GM19468 (cell line): ENCODE data around the gene KIAA0825.

Source experiments
- ATAC-seq: cut with Tn5 transposase; IDR thresholded peaks from one replicate; pipeline ENCODE4 v1.9.1; 2021; ENCODE audit warnings: mild to moderate bottlenecking, moderate library complexity, moderate number of reproducible peaks; ENCODE audit not compliant: unreplicated experiment; ENCODE audit errors: extremely low read depth

Gene KIAA0825

GRCh38 chr5:94618493-94619328 is at the start of gene KIAA0825, which contains the start of gene SLF1:
KIAA0825 (minus strand) TSS chr5:94618604; CDS start chr5:94537126, 81,478 bp downstream.
SLF1 (plus strand) TSS chr5:94618669; CDS start chr5:94628811, 10,142 bp downstream.
- ATAC-seq, result peak; percentile 95

DNA sequence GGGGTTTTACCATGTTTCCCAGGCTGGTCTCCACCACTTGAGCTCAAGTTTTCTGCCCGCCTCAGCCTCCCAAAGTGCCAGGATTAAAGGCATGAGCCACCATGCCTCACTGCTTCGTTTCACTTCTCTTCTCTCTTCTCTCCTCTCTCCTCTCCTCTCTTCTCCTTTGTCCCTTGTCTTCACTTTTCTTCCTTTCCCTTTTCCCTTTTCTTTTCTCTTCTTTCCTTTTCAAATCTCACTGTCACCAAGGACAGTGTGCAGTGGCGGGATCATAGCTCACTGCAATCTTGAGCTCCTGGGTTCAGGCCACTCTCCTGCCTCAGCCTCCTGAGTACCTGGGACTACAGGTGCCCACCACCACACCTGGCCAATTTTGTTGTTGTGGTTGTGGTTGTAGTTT is 49.5 kb upstream of the KIAA0825 start:
- ATAC-seq, result no peak

DNA sequence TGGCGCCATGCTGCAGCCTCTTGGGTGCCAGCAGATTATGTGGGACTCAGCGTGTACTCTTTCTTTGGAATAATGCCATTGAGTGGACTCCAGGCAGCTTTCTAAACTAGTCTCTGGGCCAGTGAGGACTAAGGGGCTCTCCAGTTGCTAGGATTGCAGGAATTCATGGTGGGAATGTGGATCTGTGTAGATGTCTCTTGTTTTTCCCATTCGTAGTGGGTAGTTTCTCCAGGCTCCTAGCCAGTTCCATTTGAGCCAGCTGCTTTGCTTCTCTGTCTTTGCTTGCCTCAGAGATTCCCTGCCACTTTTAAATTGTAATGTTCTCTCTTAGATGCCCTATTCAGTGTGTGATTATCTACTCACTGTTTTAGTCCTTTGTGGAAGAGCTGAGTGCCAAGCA is 42.7 kb upstream of the KIAA0825 start:
- no peak for ATAC-seq

DNA sequence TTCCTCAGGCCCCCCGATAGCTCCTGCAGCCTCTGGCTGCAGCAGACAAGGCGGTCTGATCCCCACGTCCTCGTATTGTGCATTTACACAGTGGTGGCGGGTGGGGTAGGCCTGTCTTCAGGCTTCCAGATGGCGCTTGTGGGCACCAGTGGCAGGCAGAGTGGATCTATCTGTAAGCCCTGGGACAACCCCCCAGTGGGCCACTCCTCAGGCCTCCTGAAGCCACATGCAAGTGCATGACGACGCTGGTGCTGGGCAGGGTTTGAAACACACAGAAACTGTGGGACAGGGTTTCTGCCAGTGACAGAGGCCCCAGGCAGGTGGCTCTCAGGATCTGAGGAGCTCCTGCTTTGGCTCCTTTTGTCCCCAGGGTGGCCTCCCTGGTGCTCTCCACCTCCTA is 42.1 kb upstream of the KIAA0825 start:
- ATAC-seq, result no peak

- ATAC-seq, result no peak
Measured at GRCh38 chr5:94658272-94658671, 39.9 kb upstream of the KIAA0825 start.

GRCh38 chr5:94649874-94650273 is 31.5 kb upstream of the KIAA0825 start:
- no peak for ATAC-seq

GRCh38 chr5:94646758-94647157 is 28.4 kb upstream of the KIAA0825 start:
- ATAC-seq, result no peak

GRCh38 chr5:94645053-94645452 is 26.6 kb upstream of the KIAA0825 start:
- ATAC-seq, result no peak

DNA sequence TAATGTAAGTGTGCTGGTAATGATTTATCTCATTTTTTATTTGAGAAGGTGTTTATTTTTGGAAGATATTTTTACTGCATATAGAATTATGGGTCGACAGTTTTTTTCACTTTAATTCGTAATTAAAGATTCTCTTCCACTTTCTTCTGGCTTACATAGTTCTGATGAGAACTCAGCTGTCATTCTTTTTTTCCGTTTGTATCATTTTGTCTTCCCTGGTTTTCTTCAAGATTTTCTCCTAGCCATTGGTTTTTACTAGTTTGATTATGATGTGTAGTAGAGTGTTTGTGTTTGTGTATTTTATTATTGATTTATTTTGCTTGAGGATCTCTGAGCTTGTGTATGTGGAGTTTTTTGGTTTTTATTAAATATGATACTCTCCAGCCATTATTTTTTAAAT is 21.8 kb upstream of the KIAA0825 start:
- ATAC-seq, result no peak

- peak; percentile 94 for ATAC-seq
Measured at GRCh38 chr5:94632024-94632423, 13.6 kb upstream of the KIAA0825 start.

DNA sequence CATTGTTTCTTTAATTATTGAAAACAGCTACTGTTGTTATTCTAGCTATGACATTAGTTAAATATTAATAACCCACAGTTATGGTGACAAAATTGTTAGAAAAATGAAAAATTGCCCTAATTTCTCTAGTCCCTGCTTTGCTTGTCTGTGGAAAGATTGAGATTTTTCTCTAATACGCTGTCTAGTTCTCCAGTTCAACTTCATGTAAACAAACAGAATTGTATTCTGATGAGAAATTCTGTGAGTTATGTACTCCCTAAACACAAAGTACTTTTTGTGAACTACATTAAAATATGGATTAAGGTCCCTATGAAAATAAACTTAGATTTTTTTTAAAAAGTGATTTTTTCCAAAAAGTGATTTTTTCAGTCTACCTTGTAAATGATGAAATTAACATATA is 8.8 kb upstream of the KIAA0825 start:
- ATAC-seq, result no peak

GRCh38 chr5:94623877-94624276 is 5.5 kb upstream of the KIAA0825 start:
- no peak for ATAC-seq

DNA sequence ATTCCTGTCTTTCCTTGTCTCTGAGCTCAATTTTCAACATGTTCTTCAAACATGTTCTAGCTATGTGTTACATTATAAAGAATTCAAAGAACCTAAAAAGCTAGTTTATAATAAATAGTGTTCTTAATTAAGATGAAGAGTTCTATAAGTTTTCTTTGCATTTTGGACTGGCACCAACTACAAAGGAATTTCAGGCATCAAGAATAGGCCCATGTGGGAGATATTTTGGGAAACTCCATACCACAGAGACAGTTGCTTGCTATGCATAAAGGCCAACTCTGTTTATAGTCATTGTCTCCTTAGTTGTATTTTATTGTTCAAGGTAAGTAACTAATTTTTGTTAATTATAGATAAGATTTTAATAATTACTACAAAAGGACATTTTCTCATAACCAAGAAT is 4.6 kb upstream of the KIAA0825 start:
- ATAC-seq, result no peak

GRCh38 chr5:94621763-94622162 is 3.4 kb upstream of the KIAA0825 start:
- ATAC-seq, result no peak

- no peak for ATAC-seq
Measured at GRCh38 chr5:94620256-94620655, 1.9 kb upstream of the KIAA0825 start.

GRCh38 chr5:94618029-94618492 is 343 bp downstream of the KIAA0825 start:
- ATAC-seq, result no peak

- ATAC-seq, result no peak
Measured at GRCh38 chr5:94615862-94616261, 2.5 kb downstream of the KIAA0825 start.

- ATAC-seq, result no peak
Measured at GRCh38 chr5:94614156-94614805, 4.1 kb downstream of the KIAA0825 start.

DNA sequence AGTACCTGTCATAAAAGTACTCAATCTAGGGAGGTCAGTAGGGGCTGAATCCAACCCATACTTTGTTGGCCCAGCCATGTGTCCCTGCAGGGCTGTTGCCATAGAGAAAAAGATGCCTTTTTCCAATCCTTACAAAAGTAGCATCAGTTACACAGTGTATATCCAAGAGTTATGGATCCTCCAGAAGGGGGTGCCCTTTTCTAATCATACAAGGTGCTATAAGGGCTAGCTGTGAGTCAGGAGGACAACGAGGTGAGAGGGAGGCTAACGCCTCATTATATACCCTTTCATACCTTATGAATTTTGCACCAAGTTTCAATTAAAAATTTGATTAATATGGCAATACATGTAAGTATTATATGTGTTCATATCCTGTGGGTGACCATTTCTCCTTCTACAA is 4.8 kb downstream of the KIAA0825 start:
- ATAC-seq, result no peak

DNA sequence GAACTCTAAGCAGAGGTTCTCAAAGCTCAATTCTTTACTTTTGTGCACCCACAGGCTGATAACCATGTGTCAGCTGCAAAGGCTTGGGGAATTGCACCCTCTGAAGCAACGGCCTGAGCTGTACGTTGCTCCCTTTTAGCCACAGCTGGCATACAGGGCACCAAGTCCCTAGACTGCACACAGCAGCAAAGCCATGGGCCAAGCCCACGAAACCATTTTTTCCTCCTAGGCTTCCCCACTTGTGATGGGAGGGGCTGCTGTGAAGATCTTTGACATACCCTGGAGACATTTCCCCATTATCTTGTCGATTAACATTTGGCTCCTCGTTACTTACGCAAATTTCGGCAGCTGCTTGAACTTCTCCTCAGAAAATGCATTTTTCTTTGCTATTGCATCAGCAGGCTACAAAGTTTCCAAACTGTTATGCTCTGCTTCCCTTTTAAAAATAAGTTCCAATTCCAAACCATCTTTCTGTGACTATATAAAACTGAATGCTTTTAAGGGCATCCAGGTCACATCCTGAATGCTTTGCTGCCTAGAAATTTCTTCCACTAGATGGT is 23.0 kb downstream of the KIAA0825 start:
- no peak for ATAC-seq
